Hepatocyte (in vitro differentiated cells): ENCODE results near the gene C1QTNF2. TPM values are rescaled to one million over a fixed set of nuclear protein-coding genes. Genes with fewer than 3 reads are reported as not detected.
"Not testable (repeated sequence)": the region's sequence is repeated elsewhere in the genome, so short reads cannot be mapped to it uniquely, and the experiment has no call there.

ENCODE experiments used
- DNase-seq: peaks from one replicate; pipeline ENCODE4 v3.0.0-alpha.2; 2016; ENCODE audit warnings: low spot score
- H2AFZ ChIP-seq: fragments of 200-600 bp; sonication (generic); 2 replicates; pipeline ENCODE4 v1.6.0; 2016; ENCODE audit warnings: antibody characterized with exemption, mild to moderate bottlenecking
- H3K27ac ChIP-seq: fragments of 200-600 bp; sonication (generic); 2 replicates; pipeline ENCODE4 v1.5.1; 2016; ENCODE audit warnings: mild to moderate bottlenecking
- H3K27me3 ChIP-seq: fragments of 200-600 bp; sonication (generic); 2 replicates; pipeline ENCODE4 v1.6.1; 2016
- H3K36me3 ChIP-seq: fragments of 200-600 bp; sonication (generic); replicated peaks from 2 replicates; pipeline ENCODE4 v1.5.1; 2016; ENCODE audit warnings: low read depth; ENCODE audit not compliant: insufficient read depth
- H3K4me1 ChIP-seq: fragments of 200-600 bp; sonication (generic); 2 replicates; pipeline ENCODE4 v1.5.1; 2016; ENCODE audit warnings: mild to moderate bottlenecking, moderate library complexity; ENCODE audit not compliant: insufficient read depth
- H3K4me2 ChIP-seq: fragments of 200-600 bp; sonication (generic); 2 replicates; pipeline ENCODE4 v1.6.0; 2016
- H3K4me3 ChIP-seq: fragments of 200-600 bp; sonication (generic); 2 replicates; pipeline ENCODE4 v1.5.1; 2016; ENCODE audit warnings: mild to moderate bottlenecking
- H3K79me2 ChIP-seq: fragments of 200-600 bp; sonication (generic); 2 replicates; pipeline ENCODE4 v1.6.0; 2017; ENCODE audit warnings: mild to moderate bottlenecking
- H3K9me2 ChIP-seq: fragments of 200-600 bp; sonication (generic); replicated peaks from 2 replicates; pipeline ENCODE4 v1.6.0; 2017; ENCODE audit warnings: mild to moderate bottlenecking; ENCODE audit not compliant: insufficient read depth
- H3K9me3 ChIP-seq: fragments of 200-600 bp; sonication (generic); 2 replicates; pipeline ENCODE4 v1.5.1; 2016; ENCODE audit warnings: low read depth, mild to moderate bottlenecking
- H4K20me1 ChIP-seq: fragments of 200-600 bp; sonication (generic); 2 replicates; pipeline ENCODE4 v1.6.0; 2016; ENCODE audit warnings: mild to moderate bottlenecking; ENCODE audit not compliant: insufficient read depth, poor library complexity, severe bottlenecking
- EZH2 ChIP-seq: fragments of 200-600 bp; sonication (generic); IDR thresholded peaks from 2 replicates; pipeline ENCODE4 v1.6.1; 2016; ENCODE audit warnings: antibody characterized with exemption, mild to moderate bottlenecking, borderline replicate concordance
- EZH2phosphoT487 ChIP-seq: fragments of 200-600 bp; sonication (generic); IDR thresholded peaks from one replicate; pipeline ENCODE4 v1.6.1; 2018; ENCODE audit warnings: antibody characterized with exemption, mild to moderate bottlenecking, low read depth, moderate library complexity; ENCODE audit not compliant: unreplicated experiment, severe bottlenecking
- WGBS: methylation state at CpG from one replicate; pipeline ENCODE4 v1.1.6; 2016; ENCODE audit warnings: low lambda C conversion rate; ENCODE audit errors: missing lambda C conversion rate; 5-methylcytosine and 5-hydroxymethylcytosine counted together
- polyA plus RNA-seq: library from polyadenylated mRNA; unstranded; fragments of >200 nt; fragmentation: Nextera tagmentation; extraction: Ambion mirVana; gene quantifications from 2 replicates; pipeline ENCODE4 v1.2.1, GENCODE V29; 2016
- total RNA-seq: library from RNA; depleted of rRNA; stranded (reverse); fragments of >200 nt; gene quantifications from 2 replicates; pipeline ENCODE4 v1.2.3, GENCODE V29; 2014
- TF ChIP-seq, protein P1 (sequence below): fragments of 200-600 bp; sonication (generic); IDR thresholded peaks from 2 replicates; pipeline ENCODE4 v1.5.1; 2016; ENCODE audit warnings: antibody characterized with exemption, mild to moderate bottlenecking; ENCODE audit not compliant: poor library complexity

Gene C1QTNF2
- total and polyA plus RNA-seq, 2 experiments from 2014 or later, result 1.5 to 3.0 TPM

DNA sequence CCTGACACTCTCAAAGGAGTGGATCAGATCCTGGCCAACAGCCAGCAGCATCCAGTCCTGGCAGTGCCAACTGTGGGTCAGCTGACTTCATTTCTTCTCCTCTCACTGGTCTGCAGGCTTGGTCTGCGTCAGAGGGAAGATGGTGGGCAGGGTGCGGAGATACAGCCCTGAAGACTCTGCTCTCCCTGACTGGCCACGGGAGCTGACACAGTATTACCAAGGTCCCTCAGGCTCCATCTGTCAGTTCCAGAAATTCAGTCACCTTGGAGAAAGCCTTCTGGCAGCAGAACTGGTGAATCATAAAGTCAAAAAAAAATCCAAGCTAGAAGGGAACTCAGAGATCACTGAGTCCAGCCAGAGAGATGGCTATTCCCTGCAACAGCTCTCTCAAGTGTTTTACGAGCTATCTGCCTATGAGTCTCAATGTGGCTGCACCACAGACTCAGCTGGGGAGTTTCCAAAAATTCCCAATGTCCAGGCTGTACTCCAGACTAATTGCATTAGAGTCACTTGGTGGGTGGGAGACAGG is 27.9 kb downstream of the C1QTNF2 start:
- WGBS, result 88% methylated on average over 4 of the region's 4 CpGs
- Histone ChIP-seq H3K27ac (no peak overlapping the region), H2AFZ (no peak overlapping the region), H4K20me1 (no peaks in the 10 kb centered on the region), H3K9me2 (no peaks in the 10 kb centered on the region), H3K4me3 (no peak overlapping the region), H3K27me3 (no peaks in the 10 kb centered on the region), H3K79me2 (no peaks in the 10 kb centered on the region), H3K36me3 (no peaks in the 10 kb centered on the region), H3K9me3 (no peaks in the 10 kb centered on the region), H3K4me1 (no peaks in the 10 kb centered on the region), H3K4me2 (no peak overlapping the region)
- TF ChIP-seq, protein P1, sequence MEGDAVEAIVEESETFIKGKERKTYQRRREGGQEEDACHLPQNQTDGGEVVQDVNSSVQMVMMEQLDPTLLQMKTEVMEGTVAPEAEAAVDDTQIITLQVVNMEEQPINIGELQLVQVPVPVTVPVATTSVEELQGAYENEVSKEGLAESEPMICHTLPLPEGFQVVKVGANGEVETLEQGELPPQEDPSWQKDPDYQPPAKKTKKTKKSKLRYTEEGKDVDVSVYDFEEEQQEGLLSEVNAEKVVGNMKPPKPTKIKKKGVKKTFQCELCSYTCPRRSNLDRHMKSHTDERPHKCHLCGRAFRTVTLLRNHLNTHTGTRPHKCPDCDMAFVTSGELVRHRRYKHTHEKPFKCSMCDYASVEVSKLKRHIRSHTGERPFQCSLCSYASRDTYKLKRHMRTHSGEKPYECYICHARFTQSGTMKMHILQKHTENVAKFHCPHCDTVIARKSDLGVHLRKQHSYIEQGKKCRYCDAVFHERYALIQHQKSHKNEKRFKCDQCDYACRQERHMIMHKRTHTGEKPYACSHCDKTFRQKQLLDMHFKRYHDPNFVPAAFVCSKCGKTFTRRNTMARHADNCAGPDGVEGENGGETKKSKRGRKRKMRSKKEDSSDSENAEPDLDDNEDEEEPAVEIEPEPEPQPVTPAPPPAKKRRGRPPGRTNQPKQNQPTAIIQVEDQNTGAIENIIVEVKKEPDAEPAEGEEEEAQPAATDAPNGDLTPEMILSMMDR, result no peak
- no peak for TF ChIP-seq EZH2
- TF ChIP-seq EZH2phosphoT487, result no peak
- DNase-seq, result no peak

DNA sequence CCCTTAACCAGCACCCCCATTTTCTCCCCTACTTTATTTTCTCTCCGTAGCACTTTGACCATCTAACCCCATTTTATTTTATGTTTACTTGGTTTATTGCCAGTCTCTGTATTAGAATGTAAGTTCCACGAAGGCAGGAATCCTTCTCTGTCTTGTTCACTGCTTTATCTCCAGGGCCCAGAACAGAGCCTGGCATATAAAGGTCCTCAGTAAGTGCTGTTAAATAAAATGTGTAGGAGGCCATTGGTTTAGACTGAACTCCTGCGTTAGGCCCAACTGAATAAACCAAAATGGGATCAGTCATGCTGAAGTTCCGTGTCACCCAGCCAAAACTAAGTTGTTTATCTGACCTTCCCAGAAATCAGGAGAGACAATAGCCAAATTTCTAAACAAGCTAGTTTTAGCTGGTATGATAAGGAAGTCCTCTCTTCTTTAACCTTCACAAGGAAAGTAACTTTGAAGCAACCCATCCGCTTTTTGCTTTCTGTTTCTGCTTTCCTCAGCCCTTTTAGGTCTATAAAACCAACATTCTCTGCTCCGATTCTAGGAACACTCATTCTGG is 29.0 kb downstream of the C1QTNF2 start:
- TF ChIP-seq EZH2 (no peak), EZH2phosphoT487 (no peak)
- TF ChIP-seq, protein P1, result no peak
- Histone ChIP-seq H3K4me2 (no peak overlapping the region), H4K20me1 (no peaks in the 10 kb centered on the region), H3K9me3 (no peaks in the 10 kb centered on the region), H3K4me3 (no peak overlapping the region), H2AFZ (no peak overlapping the region), H3K9me2 (no peaks in the 10 kb centered on the region), H3K27me3 (no peaks in the 10 kb centered on the region), H3K27ac (no peak overlapping the region), H3K36me3 (no peaks in the 10 kb centered on the region), H3K4me1 (no peaks in the 10 kb centered on the region), H3K79me2 (no peaks in the 10 kb centered on the region)
- DNase-seq, result no peak
- WGBS, result 80% methylated on average over 6 of the region's 6 CpGs

DNA sequence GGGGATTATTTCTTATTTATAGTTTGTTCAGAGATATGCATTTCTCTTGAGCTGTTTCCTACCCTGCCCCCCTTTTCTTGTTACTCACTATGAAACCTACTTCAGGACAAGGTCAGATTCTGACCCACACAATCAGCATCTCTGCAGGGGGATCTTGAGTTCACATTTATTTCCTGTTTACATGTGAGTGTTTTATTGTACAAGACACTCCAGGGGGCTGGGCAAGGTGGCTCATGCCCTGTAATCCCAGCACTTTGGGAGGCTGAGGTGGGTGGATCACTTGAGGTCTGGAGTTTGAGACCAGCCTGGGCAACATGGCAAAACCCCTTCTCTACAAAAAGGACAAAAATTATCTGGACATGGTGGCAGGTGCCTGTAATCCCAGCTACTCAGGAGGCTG is 29.9 kb downstream of the C1QTNF2 start:
- H3K4me2 ChIP-seq, H3K27ac ChIP-seq, H3K9me3 ChIP-seq, H3K4me1 ChIP-seq, H3K9me2 ChIP-seq, H3K27me3 ChIP-seq, H3K4me3 ChIP-seq, DNase-seq, H3K79me2 ChIP-seq, H4K20me1 ChIP-seq, H2AFZ ChIP-seq, H3K36me3 ChIP-seq: not testable (repeated sequence)

GRCh38 chr5:160339406-160340130 is 30.9 kb downstream of the C1QTNF2 start:
- no peak overlapping the region for H3K27ac ChIP-seq
- TF ChIP-seq, protein P1, result no peak
- TF ChIP-seq EZH2phosphoT487, result no peak
- no peak for TF ChIP-seq EZH2
- no peaks in the 10 kb centered on the region for H3K27me3 ChIP-seq
- H3K4me2 ChIP-seq, result no peak overlapping the region
- no peaks in the 10 kb centered on the region for H3K4me1 ChIP-seq
- no peaks in the 10 kb centered on the region for H3K36me3 ChIP-seq
- no peaks in the 10 kb centered on the region for H4K20me1 ChIP-seq
- no peaks in the 10 kb centered on the region for H3K79me2 ChIP-seq
- no peak overlapping the region for H3K4me3 ChIP-seq
- H2AFZ ChIP-seq, result no peak overlapping the region
- H3K9me2 ChIP-seq, result no peaks in the 10 kb centered on the region
- no peaks in the 10 kb centered on the region for H3K9me3 ChIP-seq
- no peak for DNase-seq
- 85% methylated on average over 10 of the region's 10 CpGs for WGBS

GRCh38 chr5:160334716-160335115 is 35.7 kb downstream of the C1QTNF2 start:
- not testable (repeated sequence) for H3K4me3 ChIP-seq, H3K36me3 ChIP-seq, H2AFZ ChIP-seq, DNase-seq, H3K9me2 ChIP-seq, H3K4me2 ChIP-seq, H3K9me3 ChIP-seq, H3K27me3 ChIP-seq, H3K27ac ChIP-seq, H3K79me2 ChIP-seq, H3K4me1 ChIP-seq, H4K20me1 ChIP-seq
- WGBS, result 91% methylated on average over 3 of the region's 3 CpGs
